PC-3 (cell line): Measurements from ENCODE around the gene MAT2B. TPM values are rescaled to one million over a fixed set of nuclear protein-coding genes. Genes with fewer than 3 reads are reported as not detected.

Source experiments
- ATAC-seq: fragments of 200-7000 bp; cut with Tn5 transposase; 2 replicates; pipeline ENCODE4 v1.9.1; 2020; ENCODE audit warnings: mild to moderate bottlenecking, moderate library complexity
- BruUV-seq: library from RNA; stranded (reverse); fragments of 400-500 nt; replicated peaks from 2 replicates; lab custom pipeline; 2021; lab: Mats Ljungman, UMichigan
- CTCF ChIA-PET: fragments of 300-600 bp; sonication (Branson Sonifier 250); formaldehyde crosslinking; loops from one replicate; lab custom pipeline; 2022; ENCODE audit warnings: antibody characterized with exemption; lab: Charles Lee
- POLR2A ChIA-PET: fragments of 300-600 bp; sonication (Branson Sonifier 250); formaldehyde crosslinking; loops from one replicate; lab custom pipeline; 2022; ENCODE audit warnings: antibody characterized with exemption; ENCODE audit not compliant: unreplicated experiment; lab: Charles Lee
- DNase-seq: peaks from one replicate; pipeline ENCODE4 v3.0.0-alpha.2; 2015
- H2AFZ ChIP-seq: fragments of 300-600 bp; sonication (generic); 2 replicates; pipeline ENCODE4 v1.6.0; 2016; ENCODE audit warnings: antibody characterized with exemption, low read length
- H3F3A ChIP-seq: fragments of 300-600 bp; sonication (generic); one replicate; pipeline ENCODE4 v1.6.0; 2017; ENCODE audit warnings: antibody characterized with exemption, low read length, control low read depth, mild to moderate bottlenecking; ENCODE audit not compliant: unreplicated experiment
- H3K27ac ChIP-seq: fragments of 300-600 bp; sonication (generic); 2 replicates; pipeline ENCODE4 v1.5.1; 2016; ENCODE audit warnings: mild to moderate bottlenecking, low read length
- H3K27me3 ChIP-seq: fragments of 300-600 bp; sonication (generic); 2 replicates; pipeline ENCODE4 v1.6.1; 2016; ENCODE audit warnings: low read length, mixed read lengths
- H3K36me3 ChIP-seq: fragments of 300-600 bp; sonication (generic); 2 replicates; pipeline ENCODE4 v1.6.1; 2016; ENCODE audit warnings: low read depth, mixed run types, low read length, mixed read lengths
- H3K4me1 ChIP-seq: fragments of 300-600 bp; sonication (generic); 2 replicates; pipeline ENCODE4 v1.5.1; 2016; ENCODE audit warnings: low read length; ENCODE audit not compliant: insufficient read depth
- H3K4me2 ChIP-seq: fragments of 300-600 bp; sonication (generic); 2 replicates; pipeline ENCODE4 v1.6.0; 2016; ENCODE audit warnings: low read length
- H3K4me3 ChIP-seq: fragments of 300-600 bp; sonication (generic); 2 replicates; pipeline ENCODE4 v1.5.1; 2016; ENCODE audit warnings: mild to moderate bottlenecking, low read length, mixed read lengths
- H3K79me2 ChIP-seq: fragments of 300-600 bp; sonication (generic); 2 replicates; pipeline ENCODE4 v1.6.1; 2017; ENCODE audit warnings: low read length, mixed read lengths
- H3K9ac ChIP-seq: fragments of 300-600 bp; sonication (generic); 2 replicates; pipeline ENCODE4 v1.6.0; 2016; ENCODE audit warnings: mild to moderate bottlenecking, low read length
- H3K9me2 ChIP-seq: fragments of 300-600 bp; sonication (generic); replicated peaks from 2 replicates; pipeline ENCODE4 v1.6.1; 2016; ENCODE audit warnings: mixed run types, low read length, mixed read lengths
- H3K9me3 ChIP-seq: fragments of 300-600 bp; sonication (generic); 2 replicates; pipeline ENCODE4 v1.6.1; 2016; ENCODE audit warnings: low read length, mixed read lengths
- H4K20me1 ChIP-seq: fragments of 300-600 bp; sonication (generic); 2 replicates; pipeline ENCODE4 v1.6.1; 2016; ENCODE audit warnings: low read length, mixed read lengths
- CTCF ChIP-seq: fragments of 300-600 bp; sonication (generic); conservative IDR thresholded peaks from 2 replicates; pipeline ENCODE4 v1.5.1; 2017; ENCODE audit warnings: antibody characterized with exemption, low read depth, mild to moderate bottlenecking, low read length
- EZH2 ChIP-seq: fragments of 300-600 bp; sonication (generic); IDR thresholded peaks from one replicate; pipeline ENCODE4 v1.6.1; 2017; ENCODE audit warnings: antibody characterized with exemption, mild to moderate bottlenecking, low read length; ENCODE audit not compliant: unreplicated experiment
- EZH2phosphoT487 ChIP-seq: fragments of 300-600 bp; sonication (generic); IDR thresholded peaks from 2 replicates; pipeline ENCODE4 v1.6.1; 2018; ENCODE audit warnings: mild to moderate bottlenecking, antibody characterized with exemption, low read length, borderline replicate concordance
- intact Hi-C: fragments of 100-400 bp; cut with micrococcal nuclease; formaldehyde crosslinking; loops from 2 replicates; pipeline ENCODE4 v1.9.0; 2023
- total RNA-seq: library from RNA; depleted of rRNA; stranded (reverse); fragments of >200 nt; gene quantifications from 2 replicates; pipeline ENCODE4 v1.2.3, GENCODE V29; 2014

The MAT2B gene
- total RNA-seq, 1 experiment from 2014 or later = 24.3 TPM

- H3K4me1 ChIP-seq = peaks cover 27% of the 10 kb centered on the region
- peak overlapping the region; percentile 58 for H2AFZ ChIP-seq
- peaks cover 58% of the 10 kb centered on the region for H3K79me2 ChIP-seq
- DNase-seq = no peak
- intact Hi-C loops = loop anchor here (5.0 kb wide), 1 partner anchor 131 kb away; no protein-coding TSS in a partner anchor
- POLR2A ChIA-PET = no interaction called here
- no peaks in the 10 kb centered on the region for H3K9me2 ChIP-seq
- peak overlapping the region; percentile 61 for H3K4me3 ChIP-seq
- TF ChIP-seq EZH2phosphoT487 (no peak), EZH2 (no peak), CTCF (no peak)
- ATAC-seq = no peak
- peak overlapping the region; percentile 24; the same call in 1 of the 2 replicates for H3K9ac ChIP-seq
- H3K36me3 ChIP-seq = peaks cover 7% of the 10 kb centered on the region; the same call in 1 of the 2 replicates
- 0 out of 2 replicates have a peak, but pooled peaks cover 6% of the 10 kb centered on the region for H4K20me1 ChIP-seq
- H3K27ac ChIP-seq = no peak overlapping the region
- H3K27me3 ChIP-seq = no peaks in the 10 kb centered on the region
- peak overlapping the region; percentile 95 for H3K4me2 ChIP-seq
- CTCF ChIA-PET = no interaction called here
- H3K9me3 ChIP-seq = no peaks in the 10 kb centered on the region
- no TSS peak for BruUV-seq
- H3F3A ChIP-seq = no peaks in the 10 kb centered on the region
Observed at GRCh38 chr5:163508753-163509152, 3.3 kb downstream of the MAT2B start.

DNA sequence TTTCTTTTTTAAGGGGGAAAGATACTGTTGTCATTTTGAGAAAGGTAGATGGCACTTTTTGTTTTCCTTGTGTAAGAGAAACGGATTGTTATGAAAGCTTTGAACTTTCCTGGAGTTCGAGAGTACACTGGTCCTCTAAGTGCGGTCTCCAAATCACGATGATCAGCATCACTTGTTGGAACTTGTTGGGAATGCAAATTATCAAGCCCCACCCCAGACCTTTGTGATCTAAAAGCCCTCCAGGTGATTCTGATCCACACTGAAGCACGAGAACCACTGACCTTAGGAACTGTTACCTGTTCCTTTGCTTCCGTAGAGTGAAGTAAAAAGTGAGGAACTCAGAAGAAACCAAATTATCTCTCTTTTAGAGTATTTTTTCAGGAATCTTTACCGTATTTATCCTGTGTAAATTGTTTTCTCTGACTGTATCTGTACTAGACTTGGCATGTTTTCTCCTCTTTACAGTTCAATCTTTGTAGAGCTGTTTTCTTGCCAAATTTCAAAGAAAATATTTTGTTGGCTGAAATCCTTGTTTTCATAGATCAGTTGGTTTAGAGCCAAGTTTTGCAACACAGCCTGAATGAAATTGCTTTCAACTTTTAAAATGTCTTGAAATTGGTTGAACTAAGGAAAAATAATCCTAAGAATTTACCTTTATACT lies 4.0 kb downstream of the MAT2B start:
- CTCF ChIA-PET = no interaction called here
- Histone ChIP-seq H3K27me3 (no peaks in the 10 kb centered on the region), H3K9me2 (no peaks in the 10 kb centered on the region), H3K9ac (peak overlapping the region; percentile 24; the same call in 1 of the 2 replicates), H2AFZ (peak overlapping the region; percentile 58), H3K4me3 (peak overlapping the region; percentile 61), H3K27ac (no peak overlapping the region), H3K36me3 (peaks cover 7% of the 10 kb centered on the region; the same call in 1 of the 2 replicates), H3K4me1 (peaks cover 27% of the 10 kb centered on the region), H3K4me2 (peak overlapping the region; percentile 95), H3K79me2 (peaks cover 58% of the 10 kb centered on the region), H3K9me3 (no peaks in the 10 kb centered on the region), H3F3A (no peaks in the 10 kb centered on the region), H4K20me1 (0 out of 2 replicates have a peak, but pooled peaks cover 6% of the 10 kb centered on the region)
- TF ChIP-seq EZH2 (no peak), EZH2phosphoT487 (no peak), CTCF (no peak)
- ATAC-seq (no peak), DNase-seq (peak; percentile 48)
- BruUV-seq = no TSS peak
- intact Hi-C loops = loop anchor here (5.0 kb wide), 1 partner anchor 132 kb away; no protein-coding TSS in a partner anchor
- POLR2A ChIA-PET = no interaction called here

DNA sequence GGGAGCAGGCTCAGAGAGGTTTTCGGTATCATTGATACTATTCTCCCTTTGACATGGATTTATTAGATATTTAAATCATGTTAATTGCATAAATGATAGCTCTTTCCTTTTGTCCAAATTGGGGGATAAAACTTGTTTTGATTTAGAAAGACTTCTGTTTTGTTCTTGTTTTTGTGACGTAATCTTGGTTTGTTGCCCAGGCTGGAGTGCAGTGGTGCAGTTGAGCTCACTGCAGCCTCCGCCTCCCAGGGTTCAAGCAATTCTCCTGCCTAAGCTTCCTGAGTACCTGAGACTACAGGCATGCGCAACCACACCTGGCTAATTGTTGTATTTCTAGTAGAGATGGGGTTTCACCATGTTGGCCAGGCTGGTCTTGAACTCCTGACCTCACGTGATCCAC lies 7.1 kb downstream of the MAT2B start:
- Histone ChIP-seq H3K27ac (no peak overlapping the region), H4K20me1 (no peaks in the 10 kb centered on the region), H3K79me2 (peaks cover 40% of the 10 kb centered on the region), H3K4me3 (no peak overlapping the region), H3K9me2 (no peaks in the 10 kb centered on the region), H3K9ac (no peak overlapping the region), H3K9me3 (no peaks in the 10 kb centered on the region), H3K4me2 (no peak overlapping the region), H3F3A (no peaks in the 10 kb centered on the region), H3K27me3 (no peaks in the 10 kb centered on the region), H3K36me3 (peaks cover 17% of the 10 kb centered on the region; the same call in 1 of the 2 replicates), H2AFZ (no peak overlapping the region), H3K4me1 (peaks cover 24% of the 10 kb centered on the region)
- CTCF ChIA-PET = no interaction called here
- DNase-seq (no peak), ATAC-seq (no peak)
- intact Hi-C loops = no loop called here
- TF ChIP-seq EZH2phosphoT487 (no peak), EZH2 (no peak), CTCF (no peak)
- POLR2A ChIA-PET = no interaction called here
- no TSS peak for BruUV-seq
